ENCODE measurements around the gene BPIFB6.

BPIFB6 gene

GRCh38 chr20:33074675-33075074 lies 43.2 kb downstream of the BPIFB6 start:
- TF ChIP-seq CTCF (IDR thresholded peaks at IDR 0.05), result no peak

- TF ChIP-seq CTCF (IDR thresholded peaks at IDR 0.05), result no peak
Observed at GRCh38 chr20:33075281-33075680, 43.8 kb downstream of the BPIFB6 start.

GRCh38 chr20:33076662-33077372 lies 45.4 kb downstream of the BPIFB6 start:
- TF ChIP-seq CTCF (IDR thresholded peaks at IDR 0.05), result peak; percentile 68

GRCh38 chr20:33079259-33079658 lies 47.8 kb downstream of the BPIFB6 start, which contains the start of gene BPIFB4:
Gene BPIFB4 (plus strand): TSS chr20:33079643. CDS start chr20:33081527, 1,884 bp downstream.
- no peak for TF ChIP-seq CTCF (IDR thresholded peaks at IDR 0.05)

- TF ChIP-seq CTCF (IDR thresholded peaks at IDR 0.05), result no peak
Observed at GRCh38 chr20:33081411-33082154, 50.1 kb downstream of the BPIFB6 start.

GRCh38 chr20:33082546-33082945 lies 51.1 kb downstream of the BPIFB6 start:
- TF ChIP-seq CTCF (IDR thresholded peaks at IDR 0.05), result no peak

GRCh38 chr20:33083544-33084340 lies 52.3 kb downstream of the BPIFB6 start:
- TF ChIP-seq CTCF (IDR thresholded peaks at IDR 0.05), result no peak
